Femur (tissue), 1 donor: ENCODE measurements around the gene EXOSC3.

ENCODE experiments used
- DNase-seq: peaks from one replicate; pipeline ENCODE4 v3.0.0-alpha.2; 2017

The EXOSC3 gene

DNA sequence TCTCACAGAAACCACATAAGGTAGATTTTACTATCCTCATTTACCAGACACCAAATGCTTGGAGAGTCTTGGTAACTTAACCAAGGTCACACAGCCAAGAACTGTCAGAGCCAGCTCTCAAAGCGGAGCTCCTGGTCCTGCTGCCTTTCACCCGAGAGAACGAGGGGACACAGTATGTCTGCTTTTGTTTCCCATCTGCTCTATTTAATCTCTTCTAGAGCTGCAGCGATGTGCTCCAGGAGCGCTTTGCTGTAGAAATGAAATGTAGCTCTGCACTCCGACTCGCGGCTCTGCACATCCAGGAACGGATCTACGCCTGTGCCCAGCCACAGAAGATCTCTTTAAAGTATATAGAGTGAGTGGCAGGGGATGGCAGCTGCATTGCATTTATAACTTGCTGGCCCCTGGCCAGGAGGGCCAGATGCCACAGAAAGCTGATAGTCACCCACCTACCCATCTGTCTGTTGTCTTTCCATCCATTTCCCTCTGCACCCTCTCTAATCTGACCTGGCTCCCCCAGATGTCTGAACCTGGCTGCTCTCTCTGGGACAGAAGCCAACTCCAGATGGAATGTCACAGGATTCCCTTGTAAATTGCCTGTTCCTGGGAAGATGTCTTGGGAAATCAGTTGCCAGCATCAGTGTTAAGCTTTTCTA, 52.6 kb downstream of the EXOSC3 start:
- peak; percentile 62 for DNase-seq

- DNase-seq, result no peak
Measured at GRCh38 chr9:37730839-37731238, 54.0 kb downstream of the EXOSC3 start.

GRCh38 chr9:37730256-37730655, 54.6 kb downstream of the EXOSC3 start:
- no peak for DNase-seq
